ENCODE data around the gene FXYD5. TPM values are rescaled to one million over a fixed set of nuclear protein-coding genes. Genes with fewer than 3 reads are reported as not detected.
"Not testable (repeated sequence)": the region's sequence is repeated elsewhere in the genome, so short reads cannot be mapped to it uniquely, and the experiment has no call there.

The FXYD5 gene
- total and polyA plus RNA-seq, 2 donors = 6.6 to 105 TPM

- WGBS = 75% methylated on average over 7 of the region's 7 CpGs
- no peak for DNase-seq (ENCODE audit: extremely low spot score)
- no peak overlapping the region for H3K4me3 ChIP-seq (ENCODE audit: low read depth, low read length)
- no peaks in the 10 kb centered on the region for H3K4me1 ChIP-seq (ENCODE audit: insufficient read depth)
- no peaks in the 10 kb centered on the region for H3K36me3 ChIP-seq (ENCODE audit: insufficient read depth)
- no peak overlapping the region for H3K27ac ChIP-seq (ENCODE audit: low read depth)
Measured at GRCh38 chr19:35177377-35178274, 23.1 kb downstream of the FXYD5 start.

GRCh38 chr19:35178701-35179100 lies 24.2 kb downstream of the FXYD5 start:
- H3K4me3 ChIP-seq (ENCODE audit: low read depth, low read length) = no peak overlapping the region
- H3K27ac ChIP-seq (ENCODE audit: low read depth) = no peak overlapping the region
- 57% methylated on average over 2 of the region's 2 CpGs for WGBS
- H3K4me1 ChIP-seq (ENCODE audit: insufficient read depth) = no peaks in the 10 kb centered on the region
- H3K36me3 ChIP-seq (ENCODE audit: insufficient read depth) = no peaks in the 10 kb centered on the region
- DNase-seq (ENCODE audit: extremely low spot score) = no peak

GRCh38 chr19:35179830-35180229 lies 25.3 kb downstream of the FXYD5 start:
- no peak overlapping the region for H3K27ac ChIP-seq (ENCODE audit: low read depth)
- no peak overlapping the region for H3K4me3 ChIP-seq (ENCODE audit: low read depth, low read length)
- no peak for DNase-seq (ENCODE audit: extremely low spot score)
- WGBS = 88% methylated on average over 3 of the region's 3 CpGs
- no peaks in the 10 kb centered on the region for H3K36me3 ChIP-seq (ENCODE audit: insufficient read depth)
- H3K4me1 ChIP-seq (ENCODE audit: insufficient read depth) = no peaks in the 10 kb centered on the region

- Histone ChIP-seq H3K36me3 (ENCODE audit: insufficient read depth) (no peaks in the 10 kb centered on the region), H3K27ac (ENCODE audit: low read depth) (no peak overlapping the region), H3K4me1 (ENCODE audit: insufficient read depth) (no peaks in the 10 kb centered on the region), H3K4me3 (ENCODE audit: low read depth, low read length) (no peak overlapping the region)
- no peak for DNase-seq (ENCODE audit: extremely low spot score)
- WGBS = 77% methylated on average over 1 of the region's 1 CpG
Measured at GRCh38 chr19:35181387-35181786, 26.9 kb downstream of the FXYD5 start.

- H3K4me3 ChIP-seq (ENCODE audit: low read depth, low read length) = no peak overlapping the region
- 81% methylated on average over 1 of the region's 1 CpG for WGBS
- no peaks in the 10 kb centered on the region for H3K36me3 ChIP-seq (ENCODE audit: insufficient read depth)
- no peak overlapping the region for H3K27ac ChIP-seq (ENCODE audit: low read depth)
- no peak for DNase-seq (ENCODE audit: extremely low spot score)
- H3K4me1 ChIP-seq (ENCODE audit: insufficient read depth) = no peaks in the 10 kb centered on the region
Measured at GRCh38 chr19:35184267-35184666, 29.7 kb downstream of the FXYD5 start.

GRCh38 chr19:35184884-35185283 lies 30.3 kb downstream of the FXYD5 start:
- WGBS = 75% methylated on average over 2 of the region's 2 CpGs

GRCh38 chr19:35194012-35194984 lies 39.8 kb downstream of the FXYD5 start:
- Histone ChIP-seq H3K27ac (ENCODE audit: low read depth) (no peak overlapping the region), H3K4me3 (ENCODE audit: low read depth, low read length) (no peak overlapping the region), H3K36me3 (ENCODE audit: insufficient read depth) (no peaks in the 10 kb centered on the region), H3K4me1 (ENCODE audit: insufficient read depth) (no peaks in the 10 kb centered on the region)
- no peak for DNase-seq (ENCODE audit: extremely low spot score)
- 79% methylated on average over 9 of the region's 9 CpGs for WGBS

More at GRCh38 chr19:35184884-35185283, 30.3 kb downstream of the FXYD5 start:
- DNase-seq (ENCODE audit: extremely low spot score) = no peak
- no peaks in the 10 kb centered on the region for H3K4me1 ChIP-seq (ENCODE audit: insufficient read depth)
- no peak overlapping the region for H3K27ac ChIP-seq (ENCODE audit: low read depth)
- no peaks in the 10 kb centered on the region for H3K36me3 ChIP-seq (ENCODE audit: insufficient read depth)
- no peak overlapping the region for H3K4me3 ChIP-seq (ENCODE audit: low read depth, low read length)

GRCh38 chr19:35195830-35196229 lies 41.3 kb downstream of the FXYD5 start:
- Histone ChIP-seq H3K36me3 (ENCODE audit: insufficient read depth) (no peaks in the 10 kb centered on the region), H3K4me1 (ENCODE audit: insufficient read depth) (no peaks in the 10 kb centered on the region), H3K4me3 (ENCODE audit: low read depth, low read length) (no peak overlapping the region), H3K27ac (ENCODE audit: low read depth) (no peak overlapping the region)
- DNase-seq (ENCODE audit: extremely low spot score) = no peak
- 27% methylated on average over 2 of the region's 2 CpGs for WGBS

GRCh38 chr19:35196861-35197260 lies 42.3 kb downstream of the FXYD5 start:
- not testable (repeated sequence) for H3K27ac ChIP-seq (ENCODE audit: low read depth); H3K4me1 ChIP-seq (ENCODE audit: insufficient read depth); H3K4me3 ChIP-seq (ENCODE audit: low read depth, low read length); DNase-seq (ENCODE audit: extremely low spot score); H3K36me3 ChIP-seq (ENCODE audit: insufficient read depth)
- WGBS = 75% methylated on average over 6 of the region's 6 CpGs

- H3K4me1 ChIP-seq (ENCODE audit: insufficient read depth) = no peaks in the 10 kb centered on the region
- H3K27ac ChIP-seq (ENCODE audit: low read depth) = no peak overlapping the region
- no peak for DNase-seq (ENCODE audit: extremely low spot score)
- no peak overlapping the region for H3K4me3 ChIP-seq (ENCODE audit: low read depth, low read length)
- WGBS = 54% methylated on average over 2 of the region's 2 CpGs
- no peaks in the 10 kb centered on the region for H3K36me3 ChIP-seq (ENCODE audit: insufficient read depth)
Measured at GRCh38 chr19:35199481-35199880, 44.9 kb downstream of the FXYD5 start.

- no peak overlapping the region for H3K27ac ChIP-seq (ENCODE audit: low read depth)
- no peak overlapping the region for H3K4me3 ChIP-seq (ENCODE audit: low read depth, low read length)
- no peak for DNase-seq (ENCODE audit: extremely low spot score)
- no peaks in the 10 kb centered on the region for H3K4me1 ChIP-seq (ENCODE audit: insufficient read depth)
- no peaks in the 10 kb centered on the region for H3K36me3 ChIP-seq (ENCODE audit: insufficient read depth)
- 68% methylated on average over 4 of the region's 4 CpGs for WGBS
Measured at GRCh38 chr19:35202722-35203688, 48.5 kb downstream of the FXYD5 start.

GRCh38 chr19:35204799-35205732 lies 50.5 kb downstream of the FXYD5 start:
- Histone ChIP-seq H3K4me3 (ENCODE audit: low read depth, low read length) (no peak overlapping the region), H3K4me1 (ENCODE audit: insufficient read depth) (no peaks in the 10 kb centered on the region), H3K36me3 (ENCODE audit: insufficient read depth) (no peaks in the 10 kb centered on the region), H3K27ac (ENCODE audit: low read depth) (no peak overlapping the region)
- DNase-seq (ENCODE audit: extremely low spot score) = no peak
- 64% methylated on average over 13 of the region's 13 CpGs for WGBS
